Tibial artery (tissue), 4 donors: Measurements from ENCODE around the gene ZBP1.

ENCODE experiments used
- DNase-seq, 2 donors: peaks; one replicate each; pipeline ENCODE4 v3.0.0-alpha.2; 2019
- H3K27ac ChIP-seq, 2 donors: fragments of 200-600 bp; sonication (generic) in 1 of 2; 1 replicate in 1 of 2; 2 replicates in 1 of 2; pipeline ENCODE4 v1.5.1; 2018 to 2019; ENCODE audit warnings: mild to moderate bottlenecking in 1 of 2
- H3K27me3 ChIP-seq, 2 donors: fragments of 200-600 bp; sonication (generic) in 1 of 2; one replicate each; pipeline versions ENCODE4 v1.5.1 to v1.6.0; 2016 to 2019
- H3K36me3 ChIP-seq, 3 donors: fragments of 200-600 bp; sonication (generic) in 2 of 3; one replicate each; pipeline ENCODE4 v1.5.1; 2016 to 2019; ENCODE audit warnings: mild to moderate bottlenecking in 2 of 3
- H3K4me1 ChIP-seq, 4 donors: fragments of 200-600 bp; sonication (generic) in 2 of 4; 1 replicate in 3 of 4; 2 replicates in 1 of 4; pipeline ENCODE4 v1.5.1; 2016 to 2019
- H3K4me3 ChIP-seq, 2 donors: fragments of 200-600 bp; sonication (generic) in 1 of 2; 1 replicate in 1 of 2; 2 replicates in 1 of 2; pipeline ENCODE4 v1.5.1; 2018 to 2019; ENCODE audit warnings: mild to moderate bottlenecking in 2 of 2
- H3K9me3 ChIP-seq, 3 donors: fragments of 200-600 bp; sonication (generic) in 1 of 3; one replicate each; pipeline ENCODE4 v1.5.1; 2016 to 2019
- CTCF ChIP-seq, 2 experiments: fragments of 200-600 bp in 1 of 2; fragments of 450-650 bp in 1 of 2; IDR thresholded peaks; one replicate each; pipeline ENCODE4 v1.5.1; 2017 to 2019; ENCODE audit warnings: antibody characterized with exemption in 2 of 2, mild to moderate bottlenecking in 1 of 2, moderate library complexity in 1 of 2
- intact Hi-C: fragments of 100-400 bp; cut with DNase I; formaldehyde crosslinking; loops from one replicate; pipeline ENCODE4 v1.15.0; 2023; ENCODE audit warnings: low total_unique reads

ZBP1 gene

GRCh38 chr20:57656821-57657534, 36.8 kb upstream of the ZBP1 start:
- H3K27me3 ChIP-seq, result no peaks in the 10 kb centered on the region
- peaks cover 0 to 68% (median 34%) of the 10 kb centered on the region in 4 donors for H3K4me1 ChIP-seq
- DNase-seq, result peak in 1 of 2 donors; percentile 68
- H3K36me3 ChIP-seq, result peaks cover 44 to 68% (median 44%) of the 10 kb centered on the region in 3 donors
- no peaks in the 10 kb centered on the region for H3K9me3 ChIP-seq
- peak overlapping the region; percentile 61 to 71 for H3K27ac ChIP-seq
- H3K4me3 ChIP-seq, result no peak overlapping the region
- no peak for TF ChIP-seq CTCF (IDR thresholded peaks at IDR 0.05)
- intact Hi-C loops, result loop anchor here (5.0 kb wide), 2 partner anchors 310 to 430 kb away; no protein-coding TSS in a partner anchor

GRCh38 chr20:57656252-57656820, 36.1 kb upstream of the ZBP1 start:
- peaks cover 47 to 71% (median 51%) of the 10 kb centered on the region in 3 donors for H3K36me3 ChIP-seq
- intact Hi-C loops, result loop anchor here (5.0 kb wide), 2 partner anchors 311 to 431 kb away; no protein-coding TSS in a partner anchor
- no peak overlapping the region for H3K4me3 ChIP-seq
- no peaks in the 10 kb centered on the region for H3K27me3 ChIP-seq
- peaks cover 0 to 61% (median 28%) of the 10 kb centered on the region in 4 donors for H3K4me1 ChIP-seq
- peak overlapping the region; percentile 61 to 71 for H3K27ac ChIP-seq
- peak in 1 of 2 donors; percentile 64 for DNase-seq
- no peak for TF ChIP-seq CTCF (IDR thresholded peaks at IDR 0.05)
- H3K9me3 ChIP-seq, result no peaks in the 10 kb centered on the region

- Histone ChIP-seq H3K36me3 (peaks cover 52 to 76% (median 56%) of the 10 kb centered on the region in 3 donors), H3K9me3 (no peaks in the 10 kb centered on the region), H3K27me3 (no peaks in the 10 kb centered on the region), H3K4me1 (peaks cover 0 to 56% (median 22%) of the 10 kb centered on the region in 4 donors), H3K27ac (peak overlapping the region; percentile 61 to 71), H3K4me3 (no peak overlapping the region)
- intact Hi-C loops, result loop anchor here (2.0 to 5.0 kb wide), 3 partner anchors 312 to 523 kb away; no protein-coding TSS in a partner anchor
- no peak for TF ChIP-seq CTCF (IDR thresholded peaks at IDR 0.05)
- no peak for DNase-seq
Measured at GRCh38 chr20:57655809-57656155, 35.6 kb upstream of the ZBP1 start.

- Histone ChIP-seq H3K9me3 (no peaks in the 10 kb centered on the region), H3K27ac (peak overlapping the region; percentile 10 to 71), H3K36me3 (peaks cover 58 to 82% (median 62%) of the 10 kb centered on the region in 3 donors), H3K4me3 (no peak overlapping the region), H3K27me3 (no peaks in the 10 kb centered on the region), H3K4me1 (peaks cover 0 to 50% (median 20%) of the 10 kb centered on the region in 4 donors)
- DNase-seq, result peak in 1 of 2 donors; percentile 63
- no peak for TF ChIP-seq CTCF (IDR thresholded peaks at IDR 0.05)
- intact Hi-C loops, result loop anchor here (2.0 to 5.0 kb wide), 3 partner anchors 312 to 524 kb away; no protein-coding TSS in a partner anchor
Measured at GRCh38 chr20:57654998-57655808, 35.0 kb upstream of the ZBP1 start.

- H3K4me3 ChIP-seq, result no peak overlapping the region
- peaks cover 0 to 43% (median 16%) of the 10 kb centered on the region in 4 donors for H3K4me1 ChIP-seq
- H3K9me3 ChIP-seq, result no peaks in the 10 kb centered on the region
- peak; percentile 90 to 96 for TF ChIP-seq CTCF (IDR thresholded peaks at IDR 0.05)
- H3K27ac ChIP-seq, result peak overlapping the region; percentile 10 to 71
- peaks cover 61 to 85% (median 67%) of the 10 kb centered on the region in 3 donors for H3K36me3 ChIP-seq
- intact Hi-C loops, result loop anchor here (2.0 kb wide), 1 partner anchor 524 kb away; no protein-coding TSS in a partner anchor
- no peaks in the 10 kb centered on the region for H3K27me3 ChIP-seq
- DNase-seq, result peak in 1 of 2 donors; percentile 78
Measured at GRCh38 chr20:57654363-57654997, 34.3 kb upstream of the ZBP1 start.
